ENCODE measurements around the gene SLC10A2. TPM values are rescaled to one million over a fixed set of nuclear protein-coding genes. Genes with fewer than 3 reads are reported as not detected.

Gene SLC10A2
- total RNA-seq, 1 donor from 2014 or later = not detected

GRCh38 chr13:103046676-103047075, 19.5 kb downstream of the SLC10A2 start:
- no peak for DNase-seq (ENCODE audit: low read depth in 2 of 2)

- no peak for DNase-seq (ENCODE audit: low read depth in 2 of 2)
These were observed 22.2 kb downstream of the SLC10A2 start for GRCh38 chr13:103044056-103044455.

GRCh38 chr13:103040006-103040405, 26.2 kb downstream of the SLC10A2 start:
- DNase-seq (ENCODE audit: low read depth in 2 of 2) = no peak

GRCh38 chr13:103039183-103039582, 27.0 kb downstream of the SLC10A2 start:
- DNase-seq (ENCODE audit: low read depth in 2 of 2) = no peak

- no peak for DNase-seq (ENCODE audit: low read depth in 2 of 2)
These were observed 29.9 kb downstream of the SLC10A2 start for GRCh38 chr13:103036268-103036667.

- no peak for DNase-seq (ENCODE audit: low read depth in 2 of 2)
These were observed 32.2 kb downstream of the SLC10A2 start for GRCh38 chr13:103033999-103034398.

- no peak for DNase-seq (ENCODE audit: low read depth in 2 of 2)
These were observed 34.8 kb downstream of the SLC10A2 start for GRCh38 chr13:103031332-103031873.

- DNase-seq (ENCODE audit: low read depth in 2 of 2) = no peak
These were observed 35.4 kb downstream of the SLC10A2 start for GRCh38 chr13:103030776-103031175.

GRCh38 chr13:103029798-103030197, 36.4 kb downstream of the SLC10A2 start:
- no peak for DNase-seq (ENCODE audit: low read depth in 2 of 2)

GRCh38 chr13:103022336-103022735, 43.9 kb downstream of the SLC10A2 start:
- no peak for DNase-seq (ENCODE audit: low read depth in 2 of 2)

GRCh38 chr13:103018556-103018955, 47.7 kb downstream of the SLC10A2 start:
- no peak for DNase-seq (ENCODE audit: low read depth in 2 of 2)

- no peak for DNase-seq (ENCODE audit: low read depth in 2 of 2)
These were observed 53.6 kb downstream of the SLC10A2 start for GRCh38 chr13:103012646-103013045.

- DNase-seq (ENCODE audit: low read depth in 2 of 2) = no peak
These were observed 57.0 kb downstream of the SLC10A2 start for GRCh38 chr13:103009051-103009840.

- DNase-seq (ENCODE audit: low read depth in 2 of 2) = no peak
These were observed 58.8 kb downstream of the SLC10A2 start for GRCh38 chr13:103007427-103007762.

- no peak for DNase-seq (ENCODE audit: low read depth in 2 of 2)
These were observed 59.4 kb downstream of the SLC10A2 start for GRCh38 chr13:103006641-103007426.

- DNase-seq (ENCODE audit: low read depth in 2 of 2) = no peak
These were observed 61.4 kb downstream of the SLC10A2 start for GRCh38 chr13:103004661-103005345.

- DNase-seq (ENCODE audit: low read depth in 2 of 2) = no peak
These were observed 62.6 kb downstream of the SLC10A2 start for GRCh38 chr13:103003631-103004030.

- no peak for DNase-seq (ENCODE audit: low read depth in 2 of 2)
These were observed 63.9 kb downstream of the SLC10A2 start for GRCh38 chr13:103002279-103002678.

- no peak for DNase-seq (ENCODE audit: low read depth in 2 of 2)
These were observed 66.1 kb downstream of the SLC10A2 start for GRCh38 chr13:103000157-103000556.

GRCh38 chr13:102999499-102999898, 66.7 kb downstream of the SLC10A2 start:
- DNase-seq (ENCODE audit: low read depth in 2 of 2) = no peak
